Fibroblast of lung (primary cell): ENCODE measurements around the gene TCF20.

Experiments
- CTCF ChIP-seq, 2 donors: IDR thresholded peaks in 1 of 2; conservative IDR thresholded peaks in 1 of 2; 1 replicate in 1 of 2; 2 replicates in 1 of 2; pipeline ENCODE4 v1.5.1; 2011 to 2012; ENCODE audit warnings: low read length in 2 of 2, control low read depth in 1 of 2, inconsistent platforms in 1 of 2, low read depth in 1 of 2, mild to moderate bottlenecking in 1 of 2
- EZH2 ChIP-seq: IDR thresholded peaks from 2 replicates; pipeline ENCODE4 v1.5.1; 2012; ENCODE audit warnings: low read length, control low read depth, mild to moderate bottlenecking; ENCODE audit errors: missing control alignments

GRCh38 chr22:42279425-42280020 is 9.1 kb upstream of the TCF20 start:
- TF ChIP-seq CTCF (conservative IDR thresholded peaks at IDR 0.05 in 1 of 2, IDR thresholded peaks at IDR 0.05 in 1 of 2; ENCODE audit: low read depth in 1 of 2, low read length in 2 of 2) (no peak), EZH2 (no peak)
